ENCODE data around the gene SH2D2A. TPM values are rescaled to one million over a fixed set of nuclear protein-coding genes. Genes with fewer than 3 reads are reported as not detected.

SH2D2A gene
- polyA plus RNA-seq, 2 donors, result 0.90 to 1.00 TPM

DNA sequence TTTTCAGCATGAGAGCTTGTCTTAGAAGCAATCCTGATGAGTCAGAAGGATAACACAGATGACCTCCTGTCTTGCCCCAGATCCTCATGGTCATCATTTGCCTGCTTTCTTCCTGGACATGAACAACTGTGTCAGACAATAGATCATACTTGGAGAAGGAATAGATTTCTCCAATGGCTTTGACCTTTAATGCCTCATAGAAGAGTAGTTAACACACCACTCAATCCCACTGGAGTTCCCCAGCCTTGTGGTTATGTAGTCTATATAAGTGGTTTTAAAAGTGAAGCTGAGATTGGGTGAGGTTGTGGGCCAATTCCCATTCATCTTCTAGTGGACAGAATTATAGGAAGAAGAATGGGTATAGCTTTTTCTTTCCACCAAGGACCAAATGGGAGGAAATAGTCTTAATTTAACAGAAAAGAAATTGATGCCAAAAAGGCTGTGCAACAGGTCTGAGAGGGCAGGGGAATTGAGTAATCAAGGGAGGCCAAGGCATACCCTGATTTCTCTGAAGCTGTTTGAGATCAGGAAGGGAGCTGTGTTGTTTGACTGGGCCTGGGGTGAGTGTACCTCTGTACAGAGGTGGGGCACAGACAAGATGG is 35.0 kb downstream of the SH2D2A start:
- H3K36me3 ChIP-seq (ENCODE audit: control insufficient read depth in 2 of 2, insufficient read depth in 2 of 2, low read length in 1 of 2), result peaks cover 7 to 17% of the 10 kb centered on the region in 2 donors
- H3K27ac ChIP-seq (ENCODE audit: low read depth in 2 of 2, low read length in 1 of 2), result no peak overlapping the region

DNA sequence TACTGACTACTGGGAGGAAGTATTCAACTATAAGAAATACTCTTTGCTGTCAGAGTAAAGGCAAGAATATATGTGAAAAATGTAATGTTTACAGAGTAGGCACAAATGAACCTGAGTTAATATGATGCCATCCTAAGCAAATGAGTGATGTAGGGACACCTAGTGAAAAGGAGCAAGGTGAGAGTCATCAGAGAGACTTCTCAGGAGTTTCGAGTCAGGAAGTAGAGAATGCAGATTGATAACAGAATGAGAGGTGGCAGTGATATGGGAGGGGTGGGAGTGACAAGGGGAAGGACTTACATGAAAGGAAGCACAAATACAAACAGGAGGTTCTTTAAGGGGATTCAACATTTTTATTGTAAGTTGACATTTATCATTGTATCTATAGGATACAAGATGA is 39.1 kb downstream of the SH2D2A start:
- no peaks in the 10 kb centered on the region for H3K9me3 ChIP-seq (ENCODE audit: control insufficient read depth in 2 of 2, insufficient read depth in 1 of 2, low read depth in 1 of 2, low read length in 1 of 2)
- peaks cover 0 to 3% of the 10 kb centered on the region in 2 donors for H3K36me3 ChIP-seq (ENCODE audit: control insufficient read depth in 2 of 2, insufficient read depth in 2 of 2, low read length in 1 of 2)
- no peak overlapping the region for H3K4me3 ChIP-seq (ENCODE audit: low read depth in 1 of 2, low read length in 2 of 2)
- no peaks in the 10 kb centered on the region for H3K27me3 ChIP-seq (ENCODE audit: control insufficient read depth in 1 of 2, insufficient read depth in 2 of 2, low read length in 2 of 2)
- H3K4me1 ChIP-seq (ENCODE audit: control insufficient read depth in 2 of 2, insufficient read depth in 2 of 2, low read length in 1 of 2), result peaks cover 0 to 4% of the 10 kb centered on the region in 2 donors
- 26 to 46% methylated on average over 1 of the region's 1 CpG for WGBS, 2 donors
- H3K27ac ChIP-seq (ENCODE audit: low read depth in 2 of 2, low read length in 1 of 2), result no peak overlapping the region

More for the DNA sequence above, 35.0 kb downstream of the SH2D2A start:
- H3K4me1 ChIP-seq (ENCODE audit: control insufficient read depth in 2 of 2, insufficient read depth in 2 of 2, low read length in 1 of 2), result peaks cover 0 to 2% of the 10 kb centered on the region in 2 donors
- H3K4me3 ChIP-seq (ENCODE audit: low read depth in 1 of 2, low read length in 2 of 2), result no peak overlapping the region
- no peaks in the 10 kb centered on the region for H3K9me3 ChIP-seq (ENCODE audit: control insufficient read depth in 2 of 2, insufficient read depth in 1 of 2, low read depth in 1 of 2, low read length in 1 of 2)
- H3K27me3 ChIP-seq (ENCODE audit: control insufficient read depth in 1 of 2, insufficient read depth in 2 of 2, low read length in 2 of 2), result no peaks in the 10 kb centered on the region

GRCh38 chr1:156776942-156777341 is 39.7 kb downstream of the SH2D2A start:
- peaks cover 0 to 3% of the 10 kb centered on the region in 2 donors for H3K36me3 ChIP-seq (ENCODE audit: control insufficient read depth in 2 of 2, insufficient read depth in 2 of 2, low read length in 1 of 2)
- peaks cover 0 to 4% of the 10 kb centered on the region in 2 donors for H3K4me1 ChIP-seq (ENCODE audit: control insufficient read depth in 2 of 2, insufficient read depth in 2 of 2, low read length in 1 of 2)
- no peaks in the 10 kb centered on the region for H3K27me3 ChIP-seq (ENCODE audit: control insufficient read depth in 1 of 2, insufficient read depth in 2 of 2, low read length in 2 of 2)
- no peaks in the 10 kb centered on the region for H3K9me3 ChIP-seq (ENCODE audit: control insufficient read depth in 2 of 2, insufficient read depth in 1 of 2, low read depth in 1 of 2, low read length in 1 of 2)
- WGBS, 2 donors, result 56 to 67% methylated on average over 4 of the region's 4 CpGs
- H3K4me3 ChIP-seq (ENCODE audit: low read depth in 1 of 2, low read length in 2 of 2), result no peak overlapping the region
- H3K27ac ChIP-seq (ENCODE audit: low read depth in 2 of 2, low read length in 1 of 2), result no peak overlapping the region

- H3K9me3 ChIP-seq (ENCODE audit: control insufficient read depth in 2 of 2, insufficient read depth in 1 of 2, low read depth in 1 of 2, low read length in 1 of 2), result no peaks in the 10 kb centered on the region
- H3K4me3 ChIP-seq (ENCODE audit: low read depth in 1 of 2, low read length in 2 of 2), result no peak overlapping the region
- peaks cover 0 to 3% of the 10 kb centered on the region in 2 donors for H3K36me3 ChIP-seq (ENCODE audit: control insufficient read depth in 2 of 2, insufficient read depth in 2 of 2, low read length in 1 of 2)
- H3K27ac ChIP-seq (ENCODE audit: low read depth in 2 of 2, low read length in 1 of 2), result no peak overlapping the region
- H3K4me1 ChIP-seq (ENCODE audit: control insufficient read depth in 2 of 2, insufficient read depth in 2 of 2, low read length in 1 of 2), result peaks cover 2 to 4% of the 10 kb centered on the region in 2 donors
- H3K27me3 ChIP-seq (ENCODE audit: control insufficient read depth in 1 of 2, insufficient read depth in 2 of 2, low read length in 2 of 2), result no peaks in the 10 kb centered on the region
- 78 to 79% methylated on average over 5 of the region's 5 CpGs for WGBS, 2 donors
Measured at GRCh38 chr1:156775799-156776198, 40.8 kb downstream of the SH2D2A start.

- Histone ChIP-seq H3K27ac (ENCODE audit: low read depth in 2 of 2, low read length in 1 of 2) (no peak overlapping the region), H3K9me3 (ENCODE audit: control insufficient read depth in 2 of 2, insufficient read depth in 1 of 2, low read depth in 1 of 2, low read length in 1 of 2) (no peaks in the 10 kb centered on the region), H3K36me3 (ENCODE audit: control insufficient read depth in 2 of 2, insufficient read depth in 2 of 2, low read length in 1 of 2) (peaks cover 0 to 3% of the 10 kb centered on the region in 2 donors), H3K4me1 (ENCODE audit: control insufficient read depth in 2 of 2, insufficient read depth in 2 of 2, low read length in 1 of 2) (peaks cover 2 to 6% of the 10 kb centered on the region in 2 donors), H3K4me3 (ENCODE audit: low read depth in 1 of 2, low read length in 2 of 2) (no peak overlapping the region), H3K27me3 (ENCODE audit: control insufficient read depth in 1 of 2, insufficient read depth in 2 of 2, low read length in 2 of 2) (no peaks in the 10 kb centered on the region)
- 81 to 83% methylated on average over 3 of the region's 3 CpGs for WGBS, 2 donors
Measured at GRCh38 chr1:156773607-156774006, 43.0 kb downstream of the SH2D2A start.

DNA sequence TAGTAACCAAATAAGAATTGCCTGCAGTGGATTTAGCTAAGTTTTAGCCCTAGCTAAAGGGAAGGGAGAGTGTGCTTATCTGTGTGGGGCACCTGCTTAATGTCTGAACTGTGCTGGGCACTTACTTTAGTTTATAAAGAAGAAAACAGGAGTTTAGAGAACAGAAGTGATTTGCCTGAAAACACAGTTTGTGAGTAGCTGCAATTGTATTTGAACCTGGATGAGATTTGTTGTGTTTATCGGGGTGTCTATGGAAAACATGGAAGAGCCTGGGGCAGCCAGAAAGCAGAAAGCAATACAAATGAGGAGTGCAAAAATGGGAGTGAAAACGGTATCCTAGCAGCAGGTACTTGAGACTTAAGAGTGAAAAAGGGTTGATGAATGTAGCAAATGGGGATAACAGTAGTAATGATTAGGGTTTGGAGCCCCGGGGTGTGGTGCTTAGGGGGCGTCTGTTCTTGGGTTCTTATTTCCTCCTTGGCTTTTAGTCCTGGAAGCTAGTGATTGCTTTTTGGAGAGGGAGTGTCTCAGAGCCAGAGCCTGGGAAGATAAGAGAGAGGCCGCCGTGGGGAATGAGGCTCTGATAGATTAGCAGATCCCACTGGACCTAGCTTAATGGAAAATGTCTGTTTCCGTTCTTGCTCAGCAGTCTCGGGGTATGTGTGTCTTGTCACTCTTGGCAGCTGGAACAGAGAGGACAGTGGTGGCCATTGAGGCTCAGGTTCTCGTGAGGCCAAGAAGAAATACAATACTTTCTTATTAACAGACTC is 43.7 kb downstream of the SH2D2A start:
- peaks cover 0 to 3% of the 10 kb centered on the region in 2 donors for H3K36me3 ChIP-seq (ENCODE audit: control insufficient read depth in 2 of 2, insufficient read depth in 2 of 2, low read length in 1 of 2)
- no peaks in the 10 kb centered on the region for H3K9me3 ChIP-seq (ENCODE audit: control insufficient read depth in 2 of 2, insufficient read depth in 1 of 2, low read depth in 1 of 2, low read length in 1 of 2)
- H3K27ac ChIP-seq (ENCODE audit: low read depth in 2 of 2, low read length in 1 of 2), result no peak overlapping the region
- WGBS, 2 donors, result 48 to 61% methylated on average over 9 of the region's 9 CpGs
- peaks cover 2 to 6% of the 10 kb centered on the region in 2 donors for H3K4me1 ChIP-seq (ENCODE audit: control insufficient read depth in 2 of 2, insufficient read depth in 2 of 2, low read length in 1 of 2)
- H3K4me3 ChIP-seq (ENCODE audit: low read depth in 1 of 2, low read length in 2 of 2), result no peak overlapping the region
- no peaks in the 10 kb centered on the region for H3K27me3 ChIP-seq (ENCODE audit: control insufficient read depth in 1 of 2, insufficient read depth in 2 of 2, low read length in 2 of 2)

DNA sequence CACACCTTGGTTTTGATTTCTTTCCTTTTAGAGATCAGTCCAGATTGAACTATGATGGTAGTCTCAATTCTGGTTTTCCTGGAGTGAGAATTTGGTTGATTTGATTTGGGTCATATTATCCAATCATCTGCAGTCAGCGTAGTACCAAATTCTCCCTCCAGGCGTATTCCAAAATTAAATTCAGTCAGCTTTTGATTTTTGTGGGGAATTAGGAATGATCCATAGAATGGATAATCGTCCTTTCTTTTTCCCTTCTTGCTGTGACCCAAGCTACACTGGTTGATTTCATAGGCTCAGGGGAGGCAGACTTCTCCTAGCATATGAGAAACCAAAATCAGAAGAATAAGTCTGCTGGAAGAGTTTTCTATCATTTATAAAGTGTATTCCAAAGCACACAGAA is 44.4 kb downstream of the SH2D2A start:
- Histone ChIP-seq H3K9me3 (ENCODE audit: control insufficient read depth in 2 of 2, insufficient read depth in 1 of 2, low read depth in 1 of 2, low read length in 1 of 2) (no peaks in the 10 kb centered on the region), H3K4me3 (ENCODE audit: low read depth in 1 of 2, low read length in 2 of 2) (no peak overlapping the region), H3K36me3 (ENCODE audit: control insufficient read depth in 2 of 2, insufficient read depth in 2 of 2, low read length in 1 of 2) (peaks cover 0 to 3% of the 10 kb centered on the region in 2 donors), H3K27ac (ENCODE audit: low read depth in 2 of 2, low read length in 1 of 2) (no peak overlapping the region), H3K4me1 (ENCODE audit: control insufficient read depth in 2 of 2, insufficient read depth in 2 of 2, low read length in 1 of 2) (peaks cover 2 to 6% of the 10 kb centered on the region in 2 donors), H3K27me3 (ENCODE audit: control insufficient read depth in 1 of 2, insufficient read depth in 2 of 2, low read length in 2 of 2) (no peaks in the 10 kb centered on the region)
- WGBS, 2 donors, result 83 to 84% methylated on average over 3 of the region's 3 CpGs

- WGBS, 2 donors, result 17 to 22% methylated on average over 8 of the region's 8 CpGs
- Histone ChIP-seq H3K4me3 (ENCODE audit: low read depth in 1 of 2, low read length in 2 of 2) (peak overlapping the region; percentile 91 to 94), H3K9me3 (ENCODE audit: control insufficient read depth in 2 of 2, insufficient read depth in 1 of 2, low read depth in 1 of 2, low read length in 1 of 2) (no peaks in the 10 kb centered on the region), H3K27me3 (ENCODE audit: control insufficient read depth in 1 of 2, insufficient read depth in 2 of 2, low read length in 2 of 2) (no peaks in the 10 kb centered on the region), H3K27ac (ENCODE audit: low read depth in 2 of 2, low read length in 1 of 2) (peak overlapping the region in 1 of 2 donors; percentile 53), H3K36me3 (ENCODE audit: control insufficient read depth in 2 of 2, insufficient read depth in 2 of 2, low read length in 1 of 2) (peaks cover 0 to 3% of the 10 kb centered on the region in 2 donors), H3K4me1 (ENCODE audit: control insufficient read depth in 2 of 2, insufficient read depth in 2 of 2, low read length in 1 of 2) (peaks cover 2 to 5% of the 10 kb centered on the region in 2 donors)
Measured at GRCh38 chr1:156768610-156769295, 47.9 kb downstream of the SH2D2A start.

DNA sequence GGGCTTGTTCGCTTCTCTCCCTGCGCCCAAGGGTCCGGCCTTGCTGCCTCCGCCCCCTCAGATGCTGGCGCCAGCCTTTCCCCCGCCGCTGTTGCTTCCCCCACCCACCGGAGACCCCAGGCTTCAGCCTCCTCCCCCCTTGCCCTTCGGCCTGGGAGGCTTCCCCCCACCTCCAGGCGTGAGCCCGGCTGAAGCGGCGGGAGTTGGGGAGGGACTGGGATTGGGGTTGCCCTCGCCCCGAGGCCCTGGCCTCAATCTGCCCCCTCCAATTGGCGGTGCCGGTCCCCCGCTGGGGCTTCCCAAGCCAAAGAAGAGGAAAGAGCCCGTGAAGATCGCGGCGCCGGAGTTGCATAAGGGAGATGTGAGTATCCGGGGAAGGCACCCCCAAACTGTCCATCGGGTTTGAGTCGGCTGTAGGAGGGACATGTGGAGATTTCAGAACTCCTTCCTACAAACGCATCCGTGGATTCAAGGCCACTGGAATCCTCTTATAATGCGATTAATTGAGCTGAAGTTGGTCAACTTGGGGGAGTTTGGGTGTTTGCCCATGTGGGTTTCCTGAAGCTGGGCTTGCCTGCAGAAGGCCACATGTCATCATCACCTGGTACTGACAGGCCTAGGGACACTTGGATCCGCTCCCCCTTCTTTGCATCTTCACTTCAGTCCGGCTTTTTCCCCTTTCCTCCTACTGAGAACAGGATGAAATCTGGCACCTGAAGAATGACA is 48.6 kb downstream of the SH2D2A start:
- Histone ChIP-seq H3K27me3 (ENCODE audit: control insufficient read depth in 1 of 2, insufficient read depth in 2 of 2, low read length in 2 of 2) (no peaks in the 10 kb centered on the region), H3K4me3 (ENCODE audit: low read depth in 1 of 2, low read length in 2 of 2) (peak overlapping the region; percentile 91 to 94), H3K27ac (ENCODE audit: low read depth in 2 of 2, low read length in 1 of 2) (peak overlapping the region; percentile 94 to 97), H3K4me1 (ENCODE audit: control insufficient read depth in 2 of 2, insufficient read depth in 2 of 2, low read length in 1 of 2) (peaks cover 2 to 5% of the 10 kb centered on the region in 2 donors), H3K9me3 (ENCODE audit: control insufficient read depth in 2 of 2, insufficient read depth in 1 of 2, low read depth in 1 of 2, low read length in 1 of 2) (no peaks in the 10 kb centered on the region), H3K36me3 (ENCODE audit: control insufficient read depth in 2 of 2, insufficient read depth in 2 of 2, low read length in 1 of 2) (peaks cover 0 to under 1% of the 10 kb centered on the region in 2 donors)
- WGBS, 2 donors, result 0 to 1% methylated on average over 30 to 31 of the region's 31 CpGs

All from esophagus (tissue), 2 donors.